Activated CD4-positive, alpha-beta memory T cell treated with anti-CD3 and anti-CD28 coated beads, Interleukin-2, amount 10 ng/mL, durations not matched to agents 7 days and 5 days (primary cell): ENCODE data around the gene DRAP1. TPM values are rescaled to one million over a fixed set of nuclear protein-coding genes. Genes with fewer than 3 reads are reported as not detected.

Source experiments
- CTCF ChIA-PET: fragments of 350-600 bp; sonication (Branson Sonifier 250); formaldehyde crosslinking; loops from one replicate; lab custom pipeline; 2021; ENCODE audit warnings: antibody characterized with exemption, inconsistent platforms; lab: Charles Lee
- POLR2A ChIA-PET: fragments of 350-600 bp; sonication (Branson Sonifier 250); formaldehyde crosslinking; loops from one replicate; lab custom pipeline; 2021; ENCODE audit warnings: antibody characterized with exemption; lab: Charles Lee
- DNase-seq: peaks from one replicate; pipeline ENCODE4 v3.0.0-alpha.2; 2020
- H3K27ac Mint-ChIP-seq: one replicate; pipeline ENCODE4 v1.8.0; 2021; ENCODE audit warnings: mild to moderate bottlenecking, mixed read lengths
- H3K27me3 Mint-ChIP-seq: one replicate; pipeline ENCODE4 v1.8.0; 2021; ENCODE audit warnings: mixed read lengths
- H3K36me3 Mint-ChIP-seq: one replicate; pipeline ENCODE4 v1.8.0; 2021; ENCODE audit warnings: low read depth, mixed read lengths
- H3K4me1 Mint-ChIP-seq: one replicate; pipeline ENCODE4 v1.8.0; 2021; ENCODE audit warnings: mixed read lengths
- H3K4me3 Mint-ChIP-seq: one replicate; pipeline ENCODE4 v1.8.0; 2021; ENCODE audit warnings: mild to moderate bottlenecking, mixed read lengths
- H3K9me3 Mint-ChIP-seq: one replicate; pipeline ENCODE4 v1.8.0; 2021; ENCODE audit warnings: mixed read lengths
- total RNA-seq, 2 experiments: library from RNA; stranded (reverse); gene quantifications; one replicate each; pipeline ENCODE4 v1.2.3, GENCODE V29; 2021

The DRAP1 gene
- total RNA-seq, 2 experiments from 2014 or later = 162 to 180 TPM

DNA sequence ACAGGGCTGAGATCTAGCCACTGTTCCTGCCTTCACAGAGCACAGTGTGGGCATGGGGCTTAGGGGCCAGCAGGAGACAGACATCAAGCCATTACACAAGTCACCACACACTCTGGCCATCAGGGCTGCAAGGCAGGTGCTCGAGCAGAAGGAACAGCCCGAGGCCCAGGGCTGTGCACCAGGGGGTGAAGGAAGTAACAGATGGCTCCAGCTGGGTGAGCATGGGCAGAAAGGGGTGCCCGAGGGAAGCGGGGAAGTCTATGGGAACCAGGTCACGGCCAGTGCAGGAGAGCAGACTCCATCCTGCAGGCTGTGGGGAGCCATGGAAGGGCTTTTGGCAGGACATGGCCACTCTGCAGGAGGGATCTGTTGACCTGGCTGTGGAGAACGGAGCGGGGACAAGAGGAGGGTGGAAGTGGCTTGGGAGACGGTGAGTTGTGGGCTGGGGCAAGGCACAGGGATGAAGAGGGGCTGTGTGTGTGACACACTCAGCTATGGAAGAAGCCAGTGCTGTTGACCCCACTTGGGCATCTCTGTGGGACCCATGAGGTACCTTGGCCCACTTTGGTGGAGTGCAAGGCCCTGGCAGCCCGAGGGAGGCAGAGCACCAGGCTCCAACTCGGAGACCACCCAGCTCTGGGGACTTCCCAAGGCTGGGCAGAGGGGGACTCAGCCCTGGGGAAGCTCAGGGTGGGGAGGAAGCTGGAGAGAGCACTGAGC is 4.0 kb upstream of the DRAP1 start:
- CTCF ChIA-PET = interaction anchor here (0.5 kb wide), 1 partner anchor 27 kb away, joined by 3 read pairs; the partner anchor contains the start of gene FIBP
- Mint-ChIP-seq H3K4me3 (no peak overlapping the region), H3K4me1 (peaks cover 29% of the 10 kb centered on the region), H3K9me3 (no peaks in the 10 kb centered on the region), H3K27ac (no peak overlapping the region), H3K36me3 (peaks cover 13% of the 10 kb centered on the region), H3K27me3 (no peaks in the 10 kb centered on the region)
- POLR2A ChIA-PET = interaction anchor here (0.7 to 2.2 kb wide), 6 partner anchors 13 to 24 kb away, joined by 3 to 8 read pairs (median 4); partner anchors contain the start of gene FOSL1
- no peak for DNase-seq

DNA sequence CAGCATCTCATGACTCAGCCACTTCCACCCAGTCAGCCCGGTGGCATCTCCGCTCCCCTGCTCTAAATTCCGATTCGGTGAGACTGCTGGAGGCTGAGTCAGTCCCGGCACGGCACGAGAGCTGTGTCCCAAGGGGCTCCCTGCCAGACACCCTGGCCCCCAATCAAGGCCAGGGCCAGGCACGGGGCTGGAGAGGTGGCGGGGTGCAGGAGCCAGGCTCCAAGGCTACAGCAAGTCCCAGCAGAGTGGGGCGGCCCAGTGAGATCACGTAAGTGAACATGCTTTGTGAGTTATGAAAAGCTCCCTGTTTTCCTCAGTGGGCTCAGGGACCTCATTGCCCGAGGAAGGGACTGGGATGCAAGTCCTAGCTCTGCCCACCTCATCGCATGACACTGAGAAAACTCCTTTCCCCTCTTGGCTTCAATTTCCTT is 3.4 kb upstream of the DRAP1 start:
- Mint-ChIP-seq H3K9me3 (no peaks in the 10 kb centered on the region), H3K27ac (no peak overlapping the region), H3K4me3 (no peak overlapping the region), H3K4me1 (peaks cover 34% of the 10 kb centered on the region), H3K27me3 (no peaks in the 10 kb centered on the region), H3K36me3 (peaks cover 16% of the 10 kb centered on the region)
- no peak for DNase-seq
- ChIA-PET POLR2A (interaction anchor here (1.0 to 2.2 kb wide), 4 partner anchors 12 to 25 kb away, joined by 4 to 8 read pairs (median 6); no protein-coding TSS in a partner anchor), CTCF (interaction anchor here (0.5 kb wide), 1 partner anchor 28 kb away, joined by 3 read pairs; the partner anchor contains the start of gene FIBP)

DNA sequence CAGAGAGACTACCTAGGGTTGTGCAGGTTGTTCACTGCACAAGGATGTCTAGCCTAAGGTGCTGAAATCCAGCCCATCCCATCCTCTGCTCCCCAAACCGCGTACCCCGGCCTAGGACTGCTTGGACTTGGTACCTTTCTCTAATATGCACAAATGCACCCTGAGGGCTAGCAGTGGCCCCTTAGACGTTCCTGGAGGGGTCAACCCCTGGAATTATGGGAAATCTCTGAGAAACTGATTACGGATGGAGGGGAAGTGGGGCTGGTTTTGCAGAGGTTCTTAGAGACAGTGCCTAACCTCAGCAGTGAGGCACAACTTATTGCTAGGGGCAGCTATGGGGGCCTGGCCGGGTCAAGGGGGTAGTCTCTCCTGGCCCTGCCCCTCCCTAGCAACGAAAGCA is 2.8 kb upstream of the DRAP1 start:
- CTCF ChIA-PET = interaction anchor here (2.7 kb wide), 1 partner anchor 57 kb away, joined by 7 read pairs; the partner anchor contains the start of gene MUS81
- Mint-ChIP-seq H3K27me3 (no peaks in the 10 kb centered on the region), H3K27ac (no peak overlapping the region)

DNA sequence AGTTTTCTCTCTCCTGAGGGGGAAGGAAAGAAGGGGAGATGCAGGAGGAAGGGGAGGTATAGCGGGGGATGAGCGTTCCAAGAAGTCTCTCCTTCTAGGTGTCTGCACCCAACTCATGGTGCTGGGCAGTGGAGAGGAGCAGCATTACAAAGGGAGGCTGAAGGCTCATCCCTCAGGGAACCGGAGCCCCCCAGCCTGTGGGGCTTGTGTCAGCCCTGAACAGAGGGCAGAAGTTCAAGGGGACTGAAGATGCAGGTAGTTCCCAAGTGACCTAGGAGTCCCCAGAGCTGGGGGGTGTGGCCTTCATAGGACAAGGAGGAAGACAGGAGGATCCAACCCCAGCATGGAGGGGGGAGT is 2.2 kb upstream of the DRAP1 start:
- Mint-ChIP-seq H3K4me3 (peak overlapping the region; percentile 68), H3K9me3 (no peaks in the 10 kb centered on the region), H3K4me1 (peaks cover 35% of the 10 kb centered on the region), H3K36me3 (peaks cover 21% of the 10 kb centered on the region), H3K27me3 (no peaks in the 10 kb centered on the region), H3K27ac (no peak overlapping the region)
- DNase-seq = no peak
- ChIA-PET CTCF (interaction anchor here (0.7 to 2.7 kb wide), 3 partner anchors 29 to 69 kb away, joined by 3 to 7 read pairs (median 4); partner anchors contain the start of genes FIBP and MUS81), POLR2A (interaction anchor here (0.8 to 3.6 kb wide), 5 partner anchors 11 to 86 kb away, joined by 3 to 50 read pairs (median 17); partner anchors contain the start of genes BANF1, CCDC85B, FIBP and FOSL1)

More for the DNA sequence above, 2.8 kb upstream of the DRAP1 start:
- no peak for DNase-seq
- no peaks in the 10 kb centered on the region for H3K9me3 Mint-ChIP-seq
- peak overlapping the region; percentile 68 for H3K4me3 Mint-ChIP-seq
- POLR2A ChIA-PET = interaction anchor here (1.0 to 2.2 kb wide), 4 partner anchors 12 to 25 kb away, joined by 4 to 8 read pairs (median 6); no protein-coding TSS in a partner anchor
- peaks cover 17% of the 10 kb centered on the region for H3K36me3 Mint-ChIP-seq
- peaks cover 36% of the 10 kb centered on the region for H3K4me1 Mint-ChIP-seq

DNA sequence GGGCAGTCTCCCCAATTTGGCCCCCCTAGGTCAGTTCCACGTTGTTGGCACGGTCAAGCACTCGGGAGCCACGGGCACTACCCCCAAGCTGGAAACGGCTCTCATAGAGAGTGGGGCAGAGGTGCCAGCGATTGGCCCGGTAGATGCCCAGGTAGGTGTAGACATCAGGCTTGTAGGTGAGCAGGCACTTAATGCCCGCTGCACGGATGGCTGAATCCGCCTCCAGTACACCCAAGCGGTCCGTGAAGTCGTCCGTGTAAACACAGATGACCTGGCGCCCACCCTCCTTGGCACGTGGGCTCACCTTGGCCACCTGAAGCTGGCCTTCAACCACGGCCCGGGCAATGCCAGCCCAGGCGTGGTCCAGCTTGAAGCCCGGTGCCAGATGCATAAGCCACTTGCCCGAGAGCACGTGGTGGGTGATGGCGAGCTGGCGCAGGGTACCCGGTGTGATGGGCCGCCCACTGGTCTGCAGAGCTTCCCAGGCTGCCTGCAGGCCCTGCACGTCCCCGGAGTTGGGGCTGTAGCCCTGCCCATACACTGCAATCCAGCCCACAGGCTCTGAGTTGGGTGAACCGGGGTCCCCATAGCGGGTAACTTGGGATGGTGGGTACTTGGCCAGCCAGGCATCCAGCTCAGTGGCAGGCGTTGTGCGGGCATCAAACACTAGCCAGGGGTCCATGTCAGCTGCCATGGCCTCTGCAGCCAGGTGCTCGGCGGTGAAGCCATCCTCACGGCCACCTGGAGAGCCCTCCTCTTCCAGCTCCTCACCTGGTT is 1.6 kb upstream of the DRAP1 start:
- H3K9me3 Mint-ChIP-seq = no peaks in the 10 kb centered on the region
- peak overlapping the region; percentile 93 for H3K4me3 Mint-ChIP-seq
- H3K27me3 Mint-ChIP-seq = no peaks in the 10 kb centered on the region
- H3K27ac Mint-ChIP-seq = no peak overlapping the region
- POLR2A ChIA-PET = interaction anchor here (0.8 to 3.6 kb wide), 15 partner anchors 9 to 85 kb away, joined by 3 to 50 read pairs (median 10); partner anchors contain the start of genes BANF1, CCDC85B, CFL1 and FIBP
- CTCF ChIA-PET = interaction anchor here (0.7 to 2.8 kb wide), 7 partner anchors 16 to 69 kb away, joined by 3 to 11 read pairs (median 6); partner anchors contain the start of genes CCDC85B, FIBP and MUS81
- H3K4me1 Mint-ChIP-seq = peaks cover 39% of the 10 kb centered on the region
- H3K36me3 Mint-ChIP-seq = peaks cover 26% of the 10 kb centered on the region
- no peak for DNase-seq

DNA sequence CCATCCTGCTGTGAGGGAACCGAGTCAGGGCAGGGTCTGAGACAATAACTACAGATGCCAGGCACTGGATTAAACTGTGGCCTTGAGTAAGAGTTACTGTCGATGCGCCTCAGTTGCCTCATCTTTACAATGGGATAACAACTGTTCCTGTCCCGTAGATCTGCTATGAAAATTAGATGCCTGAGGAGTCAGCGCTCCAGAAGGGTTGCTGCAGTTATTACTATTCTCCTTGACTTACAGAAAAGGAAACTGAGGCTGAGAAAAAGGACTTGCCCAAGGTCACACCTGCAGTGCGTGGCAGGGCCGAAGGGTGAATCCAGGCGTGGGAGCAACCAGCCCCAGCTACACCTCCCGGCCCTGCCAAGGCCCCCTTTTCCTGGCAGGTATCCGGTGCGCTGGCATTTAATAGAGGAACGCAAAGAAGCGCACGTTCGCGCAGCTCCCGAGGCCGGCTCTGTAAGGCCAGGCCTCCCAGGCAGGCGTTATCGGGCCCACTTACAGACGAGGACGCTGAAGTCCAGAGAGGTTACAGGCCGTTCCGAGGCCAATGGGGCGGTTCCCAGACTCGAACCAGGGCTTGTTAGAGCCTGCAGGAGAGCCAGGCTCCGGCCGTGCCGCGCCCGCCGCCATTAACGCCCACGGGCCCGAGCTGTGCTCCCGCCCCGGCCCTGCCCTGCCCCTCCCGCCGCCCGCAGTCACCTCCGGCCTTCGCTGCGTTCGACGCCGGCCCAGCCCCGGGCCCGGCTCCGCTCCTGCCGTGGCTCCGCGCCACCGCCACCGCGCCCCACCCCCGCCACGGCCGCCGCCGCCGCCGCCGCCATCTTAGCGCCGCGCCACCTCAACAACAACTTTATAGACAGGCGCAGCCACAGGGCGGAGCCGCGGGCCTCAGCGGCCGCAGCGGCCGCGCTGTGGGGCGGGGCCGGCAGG is 750 bp upstream of the DRAP1 start, which contains the start of gene C11orf68:
TSS of gene C11orf68 (minus strand) at position 852 of the 930 bp plus-strand sequence. CDS start at position 821, 31 bp downstream.
- Mint-ChIP-seq H3K27ac (peak within 1 kb of the TSS; percentile 87), H3K9me3 (no peaks in the 10 kb centered on the region), H3K4me1 (peaks cover 42% of the 10 kb centered on the region), H3K4me3 (peak within 1 kb of the TSS; percentile 93), H3K27me3 (no peaks in the 10 kb centered on the region), H3K36me3 (peaks cover 30% of the 10 kb centered on the region)
- no peak for DNase-seq
- POLR2A ChIA-PET = interaction anchor here (0.8 to 3.6 kb wide), 17 partner anchors 9 to 84 kb away, joined by 3 to 50 read pairs (median 8); partner anchors contain the start of genes BANF1, CCDC85B, CFL1 and FIBP
- CTCF ChIA-PET = interaction anchor here (1.2 to 2.8 kb wide), 6 partner anchors 17 to 68 kb away, joined by 3 to 11 read pairs (median 6); partner anchors contain the start of genes CCDC85B, FIBP and MUS81

DNA sequence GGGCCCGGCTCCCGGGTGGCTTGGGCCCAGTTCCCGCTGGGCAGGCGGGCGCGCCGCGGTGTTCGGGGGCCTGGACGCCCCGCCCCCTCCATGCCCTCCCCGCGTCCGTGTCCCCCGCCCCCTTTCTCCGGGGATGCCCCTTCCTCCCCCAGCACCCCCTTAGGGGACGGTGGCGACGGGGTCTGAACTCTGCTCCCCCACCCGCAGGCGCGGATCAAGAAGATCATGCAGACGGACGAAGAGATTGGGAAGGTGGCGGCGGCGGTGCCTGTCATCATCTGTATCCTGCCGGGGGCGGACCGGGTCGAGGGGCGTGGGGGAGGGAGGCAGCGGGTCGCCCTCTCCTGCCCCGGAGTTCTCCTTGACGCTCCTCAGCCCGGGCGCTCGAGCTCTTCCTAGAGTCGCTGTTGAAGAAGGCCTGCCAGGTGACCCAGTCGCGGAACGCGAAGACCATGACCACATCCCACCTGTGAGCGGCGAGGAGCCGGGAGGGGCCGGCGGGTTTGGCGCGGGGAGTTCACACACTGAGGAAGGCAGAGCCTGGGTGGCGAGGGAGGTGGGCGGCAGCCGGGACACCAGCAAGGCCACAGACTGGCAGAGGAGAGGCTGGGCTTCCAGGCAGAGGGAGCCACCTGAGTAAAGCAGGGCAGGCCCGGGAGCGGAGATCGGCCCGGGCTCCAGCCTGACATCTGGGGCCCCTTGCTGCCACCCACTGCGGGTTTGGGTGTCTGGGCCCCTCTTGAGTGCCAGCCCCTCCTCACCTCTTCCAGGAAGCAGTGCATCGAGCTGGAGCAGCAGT is 546 bp downstream of the DRAP1 start:
- peak overlapping the region; percentile 93 for H3K4me3 Mint-ChIP-seq
- H3K36me3 Mint-ChIP-seq = peaks cover 30% of the 10 kb centered on the region
- H3K9me3 Mint-ChIP-seq = no peaks in the 10 kb centered on the region
- DNase-seq = peak; percentile 66
- H3K27me3 Mint-ChIP-seq = no peaks in the 10 kb centered on the region
- POLR2A ChIA-PET = interaction anchor here (1.4 to 3.6 kb wide), 8 partner anchors 8 to 61 kb away, joined by 5 to 41 read pairs (median 12); partner anchors contain the start of genes CCDC85B, CFL1, FIBP and FOSL1
- CTCF ChIA-PET = interaction anchor here (1.4 to 2.8 kb wide), 2 partner anchors 13 to 35 kb away, joined by 3 to 9 read pairs; no protein-coding TSS in a partner anchor
- H3K27ac Mint-ChIP-seq = peak overlapping the region; percentile 87
- H3K4me1 Mint-ChIP-seq = peaks cover 39% of the 10 kb centered on the region

DNA sequence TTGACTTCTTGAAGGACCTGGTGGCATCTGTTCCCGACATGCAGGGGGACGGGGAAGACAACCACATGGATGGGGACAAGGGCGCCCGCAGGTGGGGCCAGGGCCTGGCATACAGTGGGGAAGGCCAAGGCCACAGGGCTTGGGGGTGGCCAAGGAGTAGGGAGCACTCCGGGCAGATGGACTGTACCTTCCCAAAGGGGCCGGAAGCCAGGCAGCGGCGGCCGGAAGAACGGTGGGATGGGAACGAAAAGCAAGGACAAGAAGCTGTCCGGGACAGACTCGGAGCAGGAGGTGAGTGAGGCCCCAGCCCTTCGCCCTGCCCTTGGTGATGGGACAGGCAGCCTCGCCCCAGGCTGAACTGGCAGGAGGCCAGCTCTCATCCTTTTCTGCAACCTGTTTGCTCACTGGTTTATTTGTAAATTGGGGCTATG is 1.2 kb downstream of the DRAP1 start:
- Mint-ChIP-seq H3K9me3 (no peaks in the 10 kb centered on the region), H3K27me3 (no peaks in the 10 kb centered on the region), H3K36me3 (peaks cover 30% of the 10 kb centered on the region), H3K27ac (peak overlapping the region; percentile 87), H3K4me1 (peaks cover 35% of the 10 kb centered on the region), H3K4me3 (peak overlapping the region; percentile 93)
- ChIA-PET CTCF (interaction anchor here (1.4 to 2.8 kb wide), 2 partner anchors 12 to 36 kb away, joined by 3 to 9 read pairs; no protein-coding TSS in a partner anchor), POLR2A (interaction anchor here (1.4 to 3.6 kb wide), 8 partner anchors 7 to 62 kb away, joined by 5 to 41 read pairs (median 12); partner anchors contain the start of genes CCDC85B, CFL1, FIBP and FOSL1)
- no peak for DNase-seq

DNA sequence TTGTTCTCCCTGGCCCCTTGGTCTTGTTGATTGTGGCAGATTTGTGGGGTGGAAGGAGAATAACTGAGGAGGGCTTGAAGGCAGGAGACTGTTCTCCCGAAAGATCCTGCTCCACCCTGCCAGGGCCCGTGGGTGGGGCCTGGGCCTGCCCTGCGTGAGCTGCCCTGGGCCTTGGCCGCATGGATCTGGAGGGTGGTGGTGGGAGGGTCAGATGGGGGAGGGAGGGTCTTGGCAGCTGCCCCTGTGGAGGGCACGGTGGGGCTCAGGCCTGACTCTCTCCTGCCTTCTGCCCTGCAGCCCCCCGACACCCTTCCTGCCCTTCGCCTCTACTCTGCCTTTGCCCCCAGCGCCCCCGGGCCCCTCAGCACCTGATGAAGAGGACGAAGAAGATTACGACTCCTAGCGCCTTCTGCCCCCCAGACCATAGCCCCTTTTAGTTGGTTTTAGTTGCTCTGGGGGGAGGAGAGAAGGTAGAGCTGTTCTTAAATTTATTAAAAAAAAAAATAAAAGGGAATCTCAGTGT is 1.9 kb downstream of the DRAP1 start:
- ChIA-PET POLR2A (interaction anchor here (1.8 to 2.9 kb wide), 4 partner anchors 27 to 40 kb away, joined by 6 to 16 read pairs (median 7); partner anchors contain the start of genes CCDC85B and SART1), CTCF (interaction anchor here (1.1 to 3.5 kb wide), 2 partner anchors 29 to 31 kb away, joined by 3 to 18 read pairs; partner anchors contain the start of genes CCDC85B and FIBP)
- peak overlapping the region; percentile 21 for H3K27ac Mint-ChIP-seq
- H3K36me3 Mint-ChIP-seq = peaks cover 30% of the 10 kb centered on the region
- H3K4me1 Mint-ChIP-seq = peaks cover 36% of the 10 kb centered on the region
- no peaks in the 10 kb centered on the region for H3K27me3 Mint-ChIP-seq
- H3K4me3 Mint-ChIP-seq = peak overlapping the region; percentile 93
- DNase-seq = no peak
- H3K9me3 Mint-ChIP-seq = no peaks in the 10 kb centered on the region

DNA sequence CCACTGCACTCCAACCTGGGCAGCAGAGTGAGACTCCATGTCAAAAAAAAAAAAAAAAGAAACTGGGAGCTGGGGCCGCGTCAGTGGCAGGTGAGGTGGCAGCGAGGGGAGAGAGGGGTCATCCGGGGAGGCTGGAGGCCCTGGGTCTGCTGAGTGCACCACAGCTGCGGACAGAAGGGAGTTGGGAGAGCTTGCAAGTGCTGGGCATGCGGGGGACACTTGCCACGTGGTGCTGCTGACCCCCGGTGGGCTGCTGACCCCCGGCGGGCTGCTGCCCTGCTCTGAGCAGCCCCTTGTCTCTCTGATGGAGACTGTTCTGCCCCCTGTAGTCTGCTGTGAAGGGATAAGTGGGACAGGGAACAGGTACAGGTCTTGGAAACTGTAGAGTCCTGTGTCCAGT is 2.6 kb downstream of the DRAP1 start:
- H3K4me3 Mint-ChIP-seq = peak overlapping the region; percentile 32
- CTCF ChIA-PET = interaction anchor here (0.8 to 3.5 kb wide), 3 partner anchors 9 to 32 kb away, joined by 3 to 18 read pairs (median 3); partner anchors contain the start of genes CCDC85B and FIBP

More for the DNA sequence above, 2.6 kb downstream of the DRAP1 start:
- Mint-ChIP-seq H3K27me3 (no peaks in the 10 kb centered on the region), H3K9me3 (no peaks in the 10 kb centered on the region), H3K4me1 (peaks cover 32% of the 10 kb centered on the region), H3K27ac (no peak overlapping the region), H3K36me3 (peaks cover 28% of the 10 kb centered on the region)
- DNase-seq = no peak
- POLR2A ChIA-PET = interaction anchor here (1.4 to 2.9 kb wide), 3 partner anchors 28 to 39 kb away, joined by 5 to 16 read pairs (median 6); partner anchors contain the start of gene CCDC85B
